ENCODE measurements around the gene SDHAF1. TPM values are rescaled to one million over a fixed set of nuclear protein-coding genes. Genes with fewer than 3 reads are reported as not detected.

SDHAF1 gene
- total and polyA plus RNA-seq, 2 donors (not counting 1 experiment from before 2014, with no cell fraction given): 22.0 to 24.6 TPM

DNA sequence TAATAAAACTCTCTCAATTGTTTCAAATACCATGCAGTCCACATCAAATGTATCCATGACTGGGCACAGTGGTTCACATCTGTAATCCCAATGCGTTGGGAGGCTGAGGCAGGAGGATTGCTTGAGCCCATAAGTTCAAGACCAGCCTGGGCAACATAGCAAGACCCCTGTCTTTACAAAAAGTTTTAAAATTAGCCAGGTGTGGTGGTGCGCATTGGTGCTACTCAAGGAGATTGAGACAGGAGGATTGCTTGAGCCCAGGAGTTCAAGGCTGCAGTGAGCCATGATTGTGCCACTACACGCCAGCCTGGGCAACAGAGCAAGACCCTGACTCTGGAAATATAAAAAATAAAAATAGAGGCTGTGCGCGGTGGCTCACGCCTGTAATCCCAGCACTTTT, 32.7 kb downstream of the SDHAF1 start:
- Histone ChIP-seq H3K4me3 (ENCODE audit: control extremely low read depth in 1 of 5, extremely low read depth in 1 of 5, insufficient read depth in 1 of 5, low read depth in 2 of 5, low read length in 4 of 5) (no peak overlapping the region), H2AFZ (ENCODE audit: insufficient read depth, low read depth, low read length, poor library complexity, severe bottlenecking) (no peak overlapping the region), H3K27ac (ENCODE audit: low read length in 2 of 2) (no peak overlapping the region), H3K9me3 (ENCODE audit: control extremely low read depth in 1 of 3, control insufficient read depth in 2 of 3, insufficient read depth in 1 of 3, low read length in 2 of 3) (no peaks in the 10 kb centered on the region), H3K79me2 (ENCODE audit: control insufficient read depth, insufficient read depth, low read length) (no peaks in the 10 kb centered on the region), H3K9ac (ENCODE audit: low read length) (no peak overlapping the region), H4K20me1 (ENCODE audit: control insufficient read depth, insufficient read depth, low read length, poor library complexity, severe bottlenecking) (no peaks in the 10 kb centered on the region), H3K36me3 (replicated peaks in 1 of 2; ENCODE audit: control extremely low read depth in 1 of 2, control insufficient read depth in 1 of 2, extremely low read depth in 1 of 2, insufficient read depth in 2 of 2, low read length in 1 of 2) (peaks cover 0 to 3% of the 10 kb centered on the region in 2 experiments), H3K27me3 (replicated peaks in 1 of 4; ENCODE audit: control extremely low read depth in 1 of 4, control insufficient read depth in 3 of 4, insufficient read depth in 4 of 4, low read length in 3 of 4) (peaks cover 0 to 6% (median 0%) of the 10 kb centered on the region in 4 experiments), H3K4me2 (replicated peaks; ENCODE audit: low read depth, low read length, poor library complexity, severe bottlenecking) (no peak overlapping the region), H3K4me1 (ENCODE audit: control insufficient read depth in 2 of 2, insufficient read depth in 2 of 2, low read length in 2 of 2) (peaks cover 5% of the 10 kb centered on the region in 2 donors)
- Mint-ChIP-seq H3K27ac (no peak overlapping the region), H3K9me3 (ENCODE audit: insufficient read depth) (no peaks in the 10 kb centered on the region), H3K4me1 (peaks cover 4% of the 10 kb centered on the region), H3K27me3 (no peaks in the 10 kb centered on the region), H3K4me3 (no peak overlapping the region)
- intact Hi-C loops (cut with micrococcal nuclease): no loop called here
- WGBS (ENCODE audit: insufficient coverage): 100% methylated on average over 5 of the region's 6 CpGs
- TF ChIP-seq EZH2 (IDR thresholded peaks at IDR 0.05; ENCODE audit: borderline replicate concordance, insufficient read depth, low read depth, low read length, poor library complexity, severe bottlenecking): no peak
- TF ChIP-seq, protein P1, sequence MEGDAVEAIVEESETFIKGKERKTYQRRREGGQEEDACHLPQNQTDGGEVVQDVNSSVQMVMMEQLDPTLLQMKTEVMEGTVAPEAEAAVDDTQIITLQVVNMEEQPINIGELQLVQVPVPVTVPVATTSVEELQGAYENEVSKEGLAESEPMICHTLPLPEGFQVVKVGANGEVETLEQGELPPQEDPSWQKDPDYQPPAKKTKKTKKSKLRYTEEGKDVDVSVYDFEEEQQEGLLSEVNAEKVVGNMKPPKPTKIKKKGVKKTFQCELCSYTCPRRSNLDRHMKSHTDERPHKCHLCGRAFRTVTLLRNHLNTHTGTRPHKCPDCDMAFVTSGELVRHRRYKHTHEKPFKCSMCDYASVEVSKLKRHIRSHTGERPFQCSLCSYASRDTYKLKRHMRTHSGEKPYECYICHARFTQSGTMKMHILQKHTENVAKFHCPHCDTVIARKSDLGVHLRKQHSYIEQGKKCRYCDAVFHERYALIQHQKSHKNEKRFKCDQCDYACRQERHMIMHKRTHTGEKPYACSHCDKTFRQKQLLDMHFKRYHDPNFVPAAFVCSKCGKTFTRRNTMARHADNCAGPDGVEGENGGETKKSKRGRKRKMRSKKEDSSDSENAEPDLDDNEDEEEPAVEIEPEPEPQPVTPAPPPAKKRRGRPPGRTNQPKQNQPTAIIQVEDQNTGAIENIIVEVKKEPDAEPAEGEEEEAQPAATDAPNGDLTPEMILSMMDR (IDR thresholded peaks at IDR 0.05): no peak
- DNase-seq (no peak), ATAC-seq (ENCODE audit: low read depth) (no peak)
- CTCF ChIA-PET: no interaction called here
- POLR2A ChIA-PET: no interaction called here

DNA sequence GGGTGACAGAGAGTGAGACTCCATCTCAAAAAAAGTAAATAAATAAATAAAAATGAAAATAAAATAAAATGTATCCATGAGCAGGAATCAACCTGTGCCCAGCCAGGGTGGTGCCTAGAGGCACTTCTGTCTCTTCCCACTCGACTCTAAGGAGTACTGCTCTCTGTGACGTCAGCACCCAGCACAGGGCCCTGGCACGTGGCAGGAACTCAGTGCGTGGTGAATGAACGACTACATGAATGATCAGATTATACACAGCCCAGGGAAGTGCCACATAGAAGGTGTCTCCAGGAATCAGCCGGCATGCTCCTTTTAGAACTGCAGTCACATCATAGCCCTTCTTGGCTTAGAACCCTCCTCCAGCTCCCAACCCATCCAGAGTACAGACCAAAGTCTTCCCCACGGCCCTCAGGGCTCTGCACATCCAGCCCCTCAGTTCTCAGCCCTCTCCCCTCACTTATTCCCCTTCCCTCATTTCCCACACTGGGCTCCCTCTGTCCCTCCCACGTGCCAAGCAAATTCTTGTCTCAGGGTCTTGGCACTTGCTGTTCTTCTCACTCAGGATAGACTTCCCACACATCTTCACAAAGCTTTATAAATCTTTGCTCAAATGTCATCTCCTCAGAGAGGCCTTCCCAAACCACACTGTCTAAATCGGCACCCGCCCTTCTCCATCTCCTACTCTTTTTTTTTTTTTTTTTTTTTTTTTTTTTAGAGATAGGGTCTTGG, 33.5 kb downstream of the SDHAF1 start:
- Mint-ChIP-seq H3K27ac (no peak overlapping the region), H3K27me3 (no peaks in the 10 kb centered on the region), H3K4me1 (peaks cover 8% of the 10 kb centered on the region), H3K4me3 (no peak overlapping the region), H3K9me3 (ENCODE audit: insufficient read depth) (no peaks in the 10 kb centered on the region)
- POLR2A ChIA-PET: no interaction called here
- H3K27ac ChIP-seq (ENCODE audit: low read length in 2 of 2): no peak overlapping the region
- no peak overlapping the region for H2AFZ ChIP-seq (ENCODE audit: insufficient read depth, low read depth, low read length, poor library complexity, severe bottlenecking)
- H3K9me3 ChIP-seq (ENCODE audit: control extremely low read depth in 1 of 3, control insufficient read depth in 2 of 3, insufficient read depth in 1 of 3, low read length in 2 of 3): no peaks in the 10 kb centered on the region
- WGBS (ENCODE audit: insufficient coverage): 93% methylated on average over 8 of the region's 10 CpGs
- TF ChIP-seq EZH2 (IDR thresholded peaks at IDR 0.05; ENCODE audit: borderline replicate concordance, insufficient read depth, low read depth, low read length, poor library complexity, severe bottlenecking): no peak
- TF ChIP-seq, protein P1 (IDR thresholded peaks at IDR 0.05): no peak
- no peak for ATAC-seq (ENCODE audit: low read depth)
- no peaks in the 10 kb centered on the region for H4K20me1 ChIP-seq (ENCODE audit: control insufficient read depth, insufficient read depth, low read length, poor library complexity, severe bottlenecking)
- peaks cover 0 to 10% (median 0%) of the 10 kb centered on the region in 4 experiments for H3K27me3 ChIP-seq (replicated peaks in 1 of 4; ENCODE audit: control extremely low read depth in 1 of 4, control insufficient read depth in 3 of 4, insufficient read depth in 4 of 4, low read length in 3 of 4)
- H3K4me2 ChIP-seq (replicated peaks; ENCODE audit: low read depth, low read length, poor library complexity, severe bottlenecking): no peak overlapping the region
- DNase-seq: no peak
- no peaks in the 10 kb centered on the region for H3K79me2 ChIP-seq (ENCODE audit: control insufficient read depth, insufficient read depth, low read length)
- H3K36me3 ChIP-seq (replicated peaks in 1 of 2; ENCODE audit: control extremely low read depth in 1 of 2, control insufficient read depth in 1 of 2, extremely low read depth in 1 of 2, insufficient read depth in 2 of 2, low read length in 1 of 2): peaks cover 0 to 3% of the 10 kb centered on the region in 2 experiments
- no peak overlapping the region for H3K4me3 ChIP-seq (ENCODE audit: control extremely low read depth in 1 of 5, extremely low read depth in 1 of 5, insufficient read depth in 1 of 5, low read depth in 2 of 5, low read length in 4 of 5)
- H3K4me1 ChIP-seq (ENCODE audit: control insufficient read depth in 2 of 2, insufficient read depth in 2 of 2, low read length in 2 of 2): peaks cover 9 to 10% of the 10 kb centered on the region in 2 donors
- no peak overlapping the region for H3K9ac ChIP-seq (ENCODE audit: low read length)
- CTCF ChIA-PET: no interaction called here
- intact Hi-C loops (cut with micrococcal nuclease): no loop called here
